HepG2 (cell line): Measurements from ENCODE around the gene HIPK4. TPM values are rescaled to one million over a fixed set of nuclear protein-coding genes. Genes with fewer than 3 reads are reported as not detected.
A peak's percentile ranks its signal among the peaks of the same experiment; 100 is the strongest.

Experiments
- CHD2 ChIP-seq: IDR thresholded peaks from 2 replicates; pipeline ENCODE4 v1.6.1; 2011; ENCODE audit warnings: low read depth, low read length, improper control_type of control experiment
- HMG20A ChIP-seq: IDR thresholded peaks from 2 replicates; pipeline ENCODE4 v1.6.1; 2016; ENCODE audit warnings: borderline replicate concordance
- HNF4G ChIP-seq, 2 experiments: sonication (generic) in 1 of 2; formaldehyde crosslinking in 1 of 2; IDR thresholded peaks; 2 replicates each; pipeline versions ENCODE4 v1.4.0 to v1.6.1; 2011 to 2020; ENCODE audit warnings: borderline replicate concordance in 2 of 2, low read depth in 2 of 2, mild to moderate bottlenecking in 2 of 2, low read length in 1 of 2, missing genetic modification reagents in 1 of 2, moderate library complexity in 1 of 2
- KDM4B ChIP-seq: sonication (generic); formaldehyde crosslinking; IDR thresholded peaks from 2 replicates; pipeline ENCODE4 v1.4.0; 2020; ENCODE audit warnings: missing genetic modification reagents
- NR2C2 ChIP-seq: sonication (generic); formaldehyde crosslinking; IDR thresholded peaks from 2 replicates; pipeline ENCODE4 v1.4.0; 2020; ENCODE audit warnings: missing genetic modification reagents, mild to moderate bottlenecking, moderate library complexity, borderline replicate concordance
- RORA ChIP-seq: sonication (generic); formaldehyde crosslinking; IDR thresholded peaks from 2 replicates; pipeline ENCODE4 v1.5.0; 2020; ENCODE audit warnings: mild to moderate bottlenecking, missing genetic modification reagents, moderate library complexity
- SNAPC2 ChIP-seq: sonication (generic); formaldehyde crosslinking; IDR thresholded peaks from 2 replicates; pipeline ENCODE4 v1.8.1; 2022; ENCODE audit warnings: mild to moderate bottlenecking, missing genetic modification reagents
- SP140L ChIP-seq: sonication (generic); formaldehyde crosslinking; IDR thresholded peaks from 2 replicates; pipeline ENCODE4 v1.4.0; 2020; ENCODE audit warnings: missing genetic modification reagents, borderline replicate concordance
- SP5 ChIP-seq: IDR thresholded peaks from 2 replicates; pipeline ENCODE4 v1.6.1; 2016; ENCODE audit warnings: low read depth, borderline replicate concordance
- SRSF9 ChIP-seq: fragments of 200-400 bp; formaldehyde crosslinking; IDR thresholded peaks from 2 replicates; pipeline ENCODE4 v1.6.1; 2018; ENCODE audit warnings: borderline replicate concordance, mild to moderate bottlenecking, low read depth, low read length; ENCODE audit not compliant: insufficient read depth, poor library complexity, severe bottlenecking
- ZFP36L2 ChIP-seq: sonication (generic); formaldehyde crosslinking; IDR thresholded peaks from 2 replicates; pipeline ENCODE4 v1.4.0; 2020; ENCODE audit warnings: missing genetic modification reagents
- ZFP90 ChIP-seq: sonication (generic); formaldehyde crosslinking; IDR thresholded peaks from 2 replicates; pipeline ENCODE4 v1.8.0; 2022; ENCODE audit warnings: missing genetic modification reagents, mild to moderate bottlenecking, inconsistent platforms, borderline replicate concordance
- ZNF644 ChIP-seq: IDR thresholded peaks from 2 replicates; pipeline ENCODE4 v1.6.1; 2016; ENCODE audit warnings: low read depth
- ZNF839 ChIP-seq: sonication (generic); formaldehyde crosslinking; IDR thresholded peaks from 2 replicates; pipeline ENCODE4 v1.4.0; 2020; ENCODE audit warnings: missing genetic modification reagents, mild to moderate bottlenecking, borderline replicate concordance
- ZSCAN25 ChIP-seq: sonication (generic); formaldehyde crosslinking; IDR thresholded peaks from 2 replicates; pipeline ENCODE4 v1.8.0; 2022; ENCODE audit warnings: mild to moderate bottlenecking, missing genetic modification reagents
- polyA plus RNA-seq, 8 experiments: library from polyadenylated mRNA; depleted of rRNA in 3 of 8; stranded (reverse) in 7 of 8; unstranded in 1 of 8; fragments of >200 nt; fragmentation: Illumina TruSeq in 4 of 8; extraction: Trizol in 4 of 8; gene quantifications; 2 replicates each; pipeline versions ENCODE4 v1.2.1 to v1.2.3, GENCODE V29; 2011 to 2016; ENCODE audit warnings: low read depth in 4 of 8, missing spikeins in 1 of 8, mixed read lengths in 1 of 8; ENCODE audit not compliant: insufficient read depth in 1 of 8
- total RNA-seq, 5 experiments: library from RNA; depleted of rRNA; stranded (reverse); fragments of >200 nt; fragmentation: Illumina TruSeq; extraction: Trizol; gene quantifications; 2 replicates each; pipeline ENCODE4 v1.2.3, GENCODE V29; 2016; ENCODE audit warnings: low read depth in 1 of 5
- TF ChIP-seq, protein P1 (sequence below): sonication (generic); formaldehyde crosslinking; IDR thresholded peaks from 2 replicates; pipeline ENCODE4 v1.5.1; 2020; ENCODE audit warnings: missing genetic modification reagents, mild to moderate bottlenecking, borderline replicate concordance
- TF ChIP-seq, protein P2 (sequence below): sonication (generic); formaldehyde crosslinking; IDR thresholded peaks from 2 replicates; pipeline ENCODE4 v1.4.0; 2020; ENCODE audit warnings: low read depth, mild to moderate bottlenecking, missing genetic modification reagents
- TF ChIP-seq, protein P3 (sequence below): IDR thresholded peaks from 2 replicates; pipeline ENCODE4 v1.6.1; 2012; ENCODE audit warnings: low read length, improper control_type of control experiment
- TF ChIP-seq, protein P4 (sequence below): IDR thresholded peaks from 2 replicates; pipeline ENCODE4 v1.6.1; 2016; ENCODE audit warnings: low read depth, control low read depth

Gene HIPK4
- total and polyA plus RNA-seq, 2 of the 13 experiments (the other 11 are each of a cell fraction or from before 2014, with no cell fraction given): 0.03 TPM; not detected in 1

DNA sequence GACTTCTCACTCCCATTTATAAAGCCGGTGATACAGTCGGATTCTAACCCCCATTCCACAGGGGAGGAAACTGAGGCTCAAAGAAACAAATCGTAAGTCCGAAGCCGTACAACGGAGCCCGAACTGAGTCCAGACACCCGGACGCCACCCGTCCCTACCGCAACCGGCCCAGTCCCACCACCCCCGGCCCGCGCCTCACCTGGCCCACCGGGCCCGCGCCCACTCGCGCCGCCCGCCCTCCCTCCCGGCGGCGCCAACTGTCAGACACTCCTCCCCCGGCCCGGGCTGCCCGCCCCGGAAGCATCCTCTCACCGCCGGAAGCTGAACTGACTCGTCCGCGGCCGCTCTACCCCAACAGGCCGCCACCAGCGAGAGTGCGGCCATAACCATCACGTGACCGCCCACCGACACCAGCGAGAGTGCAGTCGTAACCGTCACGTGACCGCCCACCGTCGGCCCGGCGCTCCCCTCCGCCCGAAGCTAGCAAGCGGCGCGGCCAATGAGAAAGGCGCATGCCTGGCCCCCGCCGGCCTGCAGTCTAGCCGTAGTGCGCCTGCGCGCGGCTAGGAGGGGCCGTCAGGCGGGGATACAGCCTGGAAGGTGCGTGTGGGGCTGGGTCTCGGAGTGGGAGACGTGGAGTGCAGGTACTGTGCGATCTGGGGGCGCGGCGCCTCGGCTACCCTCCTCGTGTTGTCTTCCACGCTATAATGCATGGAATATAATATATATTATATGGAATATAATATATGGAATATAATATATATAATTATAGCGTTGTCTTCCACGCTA, 41.7 kb downstream of the HIPK4 start, which contains the start of the genes C19orf47 and PLD3 (continued):
- TF ChIP-seq ZFP90 (CRISPR knock-in tag): peak; percentile 84; the same call in 1 of the 2 replicates
- no peak for TF ChIP-seq SNAPC2
- TF ChIP-seq CHD2: no peak
- no peak for TF ChIP-seq HNF4G (IDR thresholded peaks at IDR 0.05; ENCODE audit: borderline replicate concordance, low read depth, low read length)
- no peak for TF ChIP-seq HNF4G (CRISPR knock-in tag; IDR thresholded peaks at IDR 0.05; ENCODE audit: borderline replicate concordance, low read depth)
- TF ChIP-seq, protein P1, sequence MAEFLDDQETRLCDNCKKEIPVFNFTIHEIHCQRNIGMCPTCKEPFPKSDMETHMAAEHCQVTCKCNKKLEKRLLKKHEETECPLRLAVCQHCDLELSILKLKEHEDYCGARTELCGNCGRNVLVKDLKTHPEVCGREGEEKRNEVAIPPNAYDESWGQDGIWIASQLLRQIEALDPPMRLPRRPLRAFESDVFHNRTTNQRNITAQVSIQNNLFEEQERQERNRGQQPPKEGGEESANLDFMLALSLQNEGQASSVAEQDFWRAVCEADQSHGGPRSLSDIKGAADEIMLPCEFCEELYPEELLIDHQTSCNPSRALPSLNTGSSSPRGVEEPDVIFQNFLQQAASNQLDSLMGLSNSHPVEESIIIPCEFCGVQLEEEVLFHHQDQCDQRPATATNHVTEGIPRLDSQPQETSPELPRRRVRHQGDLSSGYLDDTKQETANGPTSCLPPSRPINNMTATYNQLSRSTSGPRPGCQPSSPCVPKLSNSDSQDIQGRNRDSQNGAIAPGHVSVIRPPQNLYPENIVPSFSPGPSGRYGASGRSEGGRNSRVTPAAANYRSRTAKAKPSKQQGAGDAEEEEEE: no peak
- TF ChIP-seq, protein P2, sequence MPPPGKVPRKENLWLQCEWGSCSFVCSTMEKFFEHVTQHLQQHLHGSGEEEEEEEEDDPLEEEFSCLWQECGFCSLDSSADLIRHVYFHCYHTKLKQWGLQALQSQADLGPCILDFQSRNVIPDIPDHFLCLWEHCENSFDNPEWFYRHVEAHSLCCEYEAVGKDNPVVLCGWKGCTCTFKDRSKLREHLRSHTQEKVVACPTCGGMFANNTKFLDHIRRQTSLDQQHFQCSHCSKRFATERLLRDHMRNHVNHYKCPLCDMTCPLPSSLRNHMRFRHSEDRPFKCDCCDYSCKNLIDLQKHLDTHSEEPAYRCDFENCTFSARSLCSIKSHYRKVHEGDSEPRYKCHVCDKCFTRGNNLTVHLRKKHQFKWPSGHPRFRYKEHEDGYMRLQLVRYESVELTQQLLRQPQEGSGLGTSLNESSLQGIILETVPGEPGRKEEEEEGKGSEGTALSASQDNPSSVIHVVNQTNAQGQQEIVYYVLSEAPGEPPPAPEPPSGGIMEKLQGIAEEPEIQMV (CRISPR knock-in tag): peak; percentile 68; the same call in 1 of the 2 replicates
- TF ChIP-seq HMG20A: no peak
- TF ChIP-seq KDM4B (CRISPR knock-in tag): peak; percentile 59; the same call in 1 of the 2 replicates
- TF ChIP-seq, protein P3, sequence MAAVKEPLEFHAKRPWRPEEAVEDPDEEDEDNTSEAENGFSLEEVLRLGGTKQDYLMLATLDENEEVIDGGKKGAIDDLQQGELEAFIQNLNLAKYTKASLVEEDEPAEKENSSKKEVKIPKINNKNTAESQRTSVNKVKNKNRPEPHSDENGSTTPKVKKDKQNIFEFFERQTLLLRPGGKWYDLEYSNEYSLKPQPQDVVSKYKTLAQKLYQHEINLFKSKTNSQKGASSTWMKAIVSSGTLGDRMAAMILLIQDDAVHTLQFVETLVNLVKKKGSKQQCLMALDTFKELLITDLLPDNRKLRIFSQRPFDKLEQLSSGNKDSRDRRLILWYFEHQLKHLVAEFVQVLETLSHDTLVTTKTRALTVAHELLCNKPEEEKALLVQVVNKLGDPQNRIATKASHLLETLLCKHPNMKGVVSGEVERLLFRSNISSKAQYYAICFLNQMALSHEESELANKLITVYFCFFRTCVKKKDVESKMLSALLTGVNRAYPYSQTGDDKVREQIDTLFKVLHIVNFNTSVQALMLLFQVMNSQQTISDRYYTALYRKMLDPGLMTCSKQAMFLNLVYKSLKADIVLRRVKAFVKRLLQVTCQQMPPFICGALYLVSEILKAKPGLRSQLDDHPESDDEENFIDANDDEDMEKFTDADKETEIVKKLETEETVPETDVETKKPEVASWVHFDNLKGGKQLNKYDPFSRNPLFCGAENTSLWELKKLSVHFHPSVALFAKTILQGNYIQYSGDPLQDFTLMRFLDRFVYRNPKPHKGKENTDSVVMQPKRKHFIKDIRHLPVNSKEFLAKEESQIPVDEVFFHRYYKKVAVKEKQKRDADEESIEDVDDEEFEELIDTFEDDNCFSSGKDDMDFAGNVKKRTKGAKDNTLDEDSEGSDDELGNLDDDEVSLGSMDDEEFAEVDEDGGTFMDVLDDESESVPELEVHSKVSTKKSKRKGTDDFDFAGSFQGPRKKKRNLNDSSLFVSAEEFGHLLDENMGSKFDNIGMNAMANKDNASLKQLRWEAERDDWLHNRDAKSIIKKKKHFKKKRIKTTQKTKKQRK: no peak
- TF ChIP-seq, protein P4, sequence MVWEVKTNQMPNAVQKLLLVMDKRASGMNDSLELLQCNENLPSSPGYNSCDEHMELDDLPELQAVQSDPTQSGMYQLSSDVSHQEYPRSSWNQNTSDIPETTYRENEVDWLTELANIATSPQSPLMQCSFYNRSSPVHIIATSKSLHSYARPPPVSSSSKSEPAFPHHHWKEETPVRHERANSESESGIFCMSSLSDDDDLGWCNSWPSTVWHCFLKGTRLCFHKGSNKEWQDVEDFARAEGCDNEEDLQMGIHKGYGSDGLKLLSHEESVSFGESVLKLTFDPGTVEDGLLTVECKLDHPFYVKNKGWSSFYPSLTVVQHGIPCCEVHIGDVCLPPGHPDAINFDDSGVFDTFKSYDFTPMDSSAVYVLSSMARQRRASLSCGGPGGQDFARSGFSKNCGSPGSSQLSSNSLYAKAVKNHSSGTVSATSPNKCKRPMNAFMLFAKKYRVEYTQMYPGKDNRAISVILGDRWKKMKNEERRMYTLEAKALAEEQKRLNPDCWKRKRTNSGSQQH (CRISPR knock-in tag): peak; percentile 96
- TF ChIP-seq SP5 (CRISPR knock-in tag): no peak
- peak; percentile 98 for TF ChIP-seq NR2C2
- no peak for TF ChIP-seq ZSCAN25
- no peak for TF ChIP-seq SP140L
- no peak for TF ChIP-seq RORA (CRISPR knock-in tag)
- TF ChIP-seq ZFP36L2 (CRISPR knock-in tag): no peak
- 0 out of 2 replicates have a peak, but pooled peaks have one; percentile 51 for TF ChIP-seq ZNF839 (CRISPR knock-in tag)
- TF ChIP-seq ZNF644 (CRISPR knock-in tag): no peak
- no peak for TF ChIP-seq SRSF9
